NT2/D1 (cell line): ENCODE data around the gene TXNDC5.
"Not testable (repeated sequence)": the region's sequence is repeated elsewhere in the genome, so short reads cannot be mapped to it uniquely, and the experiment has no call there.

ENCODE experiments used
- SUZ12 ChIP-seq: IDR thresholded peaks from 2 replicates; pipeline ENCODE4 v1.6.1; 2011; ENCODE audit not compliant: insufficient read length, insufficient read depth; ENCODE audit errors: extremely low read depth
- ZNF274 ChIP-seq: IDR thresholded peaks from 2 replicates; pipeline ENCODE4 v1.6.1; 2011; ENCODE audit warnings: mild to moderate bottlenecking, low read depth, low read length

DNA sequence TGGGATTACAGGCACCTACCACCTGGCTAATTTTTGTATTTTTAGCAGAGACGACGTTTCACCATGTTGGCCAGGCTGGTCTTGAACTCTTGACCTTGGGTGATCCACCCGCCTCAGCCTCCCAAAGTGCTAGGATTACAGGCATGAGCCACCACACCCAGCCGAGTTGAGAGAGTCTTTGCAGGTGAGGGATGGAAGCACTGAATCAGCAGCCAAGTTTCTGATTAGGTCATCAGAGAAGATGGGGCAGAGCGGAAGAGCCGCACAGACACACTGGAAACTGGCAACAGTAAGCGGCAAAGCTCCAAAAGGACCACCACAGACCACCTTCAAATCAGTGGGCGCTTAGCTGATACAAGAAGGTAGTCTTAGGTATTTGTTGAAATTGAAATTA lies 12.4 kb downstream of the TXNDC5 start:
- not testable (repeated sequence) for TF ChIP-seq SUZ12, ZNF274
